ENCODE measurements around the gene UQCRH. TPM values are rescaled to one million over a fixed set of nuclear protein-coding genes. Genes with fewer than 3 reads are reported as not detected.

UQCRH gene
- polyA plus RNA-seq, 3 donors from 2014 or later: 222 to 278 (median 252) TPM

DNA sequence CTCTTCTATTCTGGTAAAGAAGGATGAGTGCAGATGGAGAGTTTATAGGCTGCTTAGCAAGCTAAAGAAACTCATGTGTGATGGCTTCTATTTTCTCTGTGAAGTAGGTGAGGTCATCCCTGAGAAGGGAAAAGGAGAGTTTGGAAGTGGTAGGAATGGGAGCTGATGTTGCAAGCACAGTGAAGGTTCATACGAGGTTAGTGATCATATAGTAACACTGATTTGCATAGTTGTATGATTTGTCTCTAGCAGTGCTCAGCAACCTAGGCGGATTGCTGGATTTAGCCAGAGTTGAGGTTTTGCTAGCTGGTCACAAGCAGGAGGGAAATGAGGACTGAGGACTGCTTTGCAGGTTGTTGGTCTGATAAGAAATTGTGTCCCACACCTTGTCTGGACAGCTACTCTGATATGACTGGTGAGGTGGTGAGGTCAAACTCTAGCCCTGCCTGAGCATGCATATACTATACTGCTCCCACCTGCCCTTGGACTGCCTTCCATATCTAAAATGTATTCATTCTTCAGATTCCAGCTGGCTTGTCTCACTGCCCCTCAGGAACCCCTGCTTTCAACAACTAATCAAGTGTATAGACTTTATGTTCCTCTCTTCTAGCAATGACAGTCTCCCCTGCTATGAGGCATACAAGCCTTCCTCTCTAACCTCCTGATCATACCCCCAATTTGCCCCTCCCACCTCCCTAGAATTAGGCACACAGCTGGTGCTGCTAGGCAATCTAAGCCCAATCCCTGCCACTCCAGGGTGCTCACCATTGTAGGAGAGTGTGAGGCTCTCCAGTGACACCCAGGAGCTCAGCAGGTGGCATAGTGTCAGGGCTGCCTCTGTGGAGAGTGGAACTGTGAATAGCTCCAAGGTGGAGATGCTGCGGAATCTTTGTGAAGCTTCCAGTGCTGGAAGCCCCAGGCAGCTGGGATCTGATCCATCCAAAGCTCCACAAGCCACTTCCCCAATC is 18.6 kb upstream of the UQCRH start:
- Mint-ChIP-seq H3K4me1 (peaks cover 4 to 6% of the 10 kb centered on the region in 2 donors), H3K9me3 (peaks cover 0 to 1% (median 0%) of the 10 kb centered on the region in 6 donors), H3K4me3 (no peak overlapping the region), H3K27me3 (ENCODE audit: low read depth in 3 of 3) (peaks cover 0 to 2% (median 0%) of the 10 kb centered on the region in 3 donors), H3K36me3 (peaks cover 9 to 36% (median 26%) of the 10 kb centered on the region in 3 donors), H3K27ac (peak overlapping the region in 2 of 6 donors; percentile 20 to 63)
- DNase-seq: no peak

DNA sequence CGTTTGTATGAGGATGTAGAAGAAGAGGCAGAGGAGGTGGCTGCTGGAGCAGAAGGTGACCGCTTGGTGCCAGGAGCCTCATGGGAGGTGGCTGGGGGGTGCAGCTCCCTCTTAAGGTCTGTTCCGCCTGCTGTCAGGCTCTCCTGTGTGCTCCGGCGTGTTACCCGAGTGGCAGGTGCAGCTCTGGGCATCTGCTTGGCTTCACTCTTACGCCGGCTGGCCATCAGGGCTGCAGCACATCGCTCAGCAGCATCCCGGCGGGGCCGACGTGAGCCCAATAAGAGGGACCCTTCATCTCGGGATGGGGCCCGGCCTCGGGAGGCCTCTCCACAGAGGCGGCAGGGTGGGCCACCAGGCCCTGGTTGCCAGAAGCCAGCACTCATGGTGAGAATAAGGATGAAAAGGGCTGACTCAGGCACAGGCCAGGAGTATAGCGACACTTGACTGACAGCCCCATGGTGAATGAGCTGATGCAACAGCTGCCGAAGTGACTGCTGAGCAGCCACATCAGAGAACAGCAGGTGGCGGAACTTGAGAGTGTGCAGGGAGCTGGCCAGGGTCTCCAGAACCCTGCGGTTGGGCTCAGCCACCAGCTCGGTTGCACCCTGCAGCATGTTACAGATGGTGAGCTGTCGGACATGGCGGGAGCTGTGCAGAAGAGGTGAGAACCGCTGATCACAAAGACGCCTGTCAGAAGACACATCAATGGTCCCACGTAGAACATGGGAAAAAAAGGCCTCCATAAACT is 17.6 kb upstream of the UQCRH start:
- Mint-ChIP-seq H3K4me1 (peaks cover 4 to 6% of the 10 kb centered on the region in 2 donors), H3K4me3 (no peak overlapping the region), H3K27me3 (ENCODE audit: low read depth in 3 of 3) (peaks cover 0 to 2% (median 0%) of the 10 kb centered on the region in 3 donors), H3K36me3 (peaks cover 9 to 33% (median 22%) of the 10 kb centered on the region in 3 donors), H3K27ac (no peak overlapping the region), H3K9me3 (peaks cover 0 to 1% (median 0%) of the 10 kb centered on the region in 6 donors)
- no peak for DNase-seq

DNA sequence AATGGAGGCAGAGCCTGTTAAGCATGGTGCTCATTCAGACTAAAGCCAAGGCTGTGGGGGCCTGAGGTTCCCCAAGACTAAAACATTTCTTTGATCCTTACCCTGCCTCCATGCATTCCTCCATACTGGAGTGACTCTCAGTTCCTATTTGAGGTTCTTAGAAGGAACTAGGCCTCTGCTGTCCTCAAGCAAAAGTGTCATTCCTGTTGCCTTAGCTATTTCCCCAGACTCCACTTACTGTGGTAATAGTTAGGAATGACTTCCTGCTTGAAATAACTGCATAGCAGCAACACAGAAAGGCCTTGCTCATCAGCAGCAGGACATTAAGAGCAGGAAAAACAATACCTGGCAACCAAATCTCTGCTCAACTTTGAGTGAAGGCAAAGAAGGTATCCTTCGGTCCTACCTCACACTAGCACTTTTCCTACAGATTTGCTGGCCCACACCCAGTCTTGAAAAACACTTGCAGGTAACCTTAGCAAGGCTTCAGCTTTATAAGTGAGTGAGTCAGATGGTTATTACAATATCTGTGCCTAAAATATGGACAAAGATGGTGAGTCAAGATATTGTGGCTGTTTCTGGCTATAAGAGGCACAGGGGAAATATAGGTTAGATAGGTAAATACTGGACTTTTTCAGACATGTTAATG is 14.9 kb upstream of the UQCRH start:
- peaks cover 0 to 2% (median 0%) of the 10 kb centered on the region in 3 donors for H3K27me3 Mint-ChIP-seq (ENCODE audit: low read depth in 3 of 3)
- peaks cover 9 to 39% (median 15%) of the 10 kb centered on the region in 3 donors for H3K36me3 Mint-ChIP-seq
- peaks cover 4 to 6% of the 10 kb centered on the region in 2 donors for H3K4me1 Mint-ChIP-seq
- DNase-seq: no peak
- H3K27ac Mint-ChIP-seq: no peak overlapping the region
- no peak overlapping the region for H3K4me3 Mint-ChIP-seq
- peaks cover 0 to 1% (median 0%) of the 10 kb centered on the region in 6 donors for H3K9me3 Mint-ChIP-seq

DNA sequence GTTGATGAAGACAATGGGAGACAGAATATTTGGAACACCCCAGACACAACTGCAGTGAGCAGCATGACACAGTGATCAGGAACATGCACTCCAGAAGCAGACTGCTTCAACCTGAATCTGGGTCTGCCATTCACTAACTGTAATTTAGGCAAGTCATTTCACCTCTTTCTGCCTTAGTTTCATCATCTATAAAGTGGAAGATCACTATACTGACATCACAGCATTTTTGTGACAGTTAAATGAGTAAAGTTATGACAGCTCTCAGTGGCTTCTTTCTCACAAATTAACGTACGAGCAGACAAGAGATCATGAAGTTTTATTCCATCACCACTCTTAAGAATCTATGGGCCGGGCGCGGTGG is 14.4 kb upstream of the UQCRH start:
- DNase-seq: no peak

DNA sequence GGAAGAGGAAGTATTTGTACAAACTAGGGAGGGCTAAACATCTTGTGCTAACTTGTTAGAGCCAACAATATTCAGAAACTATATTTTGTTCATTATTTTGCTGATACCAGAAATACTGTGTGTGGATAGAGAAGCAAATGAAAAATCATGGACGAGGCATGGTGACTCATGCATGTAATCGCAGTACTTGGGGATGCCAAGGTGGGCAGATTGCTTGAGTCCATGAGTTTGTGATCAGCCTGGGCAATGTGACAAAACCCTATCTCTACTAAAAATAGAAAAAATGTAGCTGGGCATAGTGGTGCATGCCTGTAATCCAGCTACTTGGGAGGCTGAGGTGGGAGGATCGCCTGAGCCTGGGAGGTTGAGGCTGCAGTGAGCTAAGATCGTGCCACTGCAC is 13.5 kb upstream of the UQCRH start:
- Mint-ChIP-seq H3K27ac (peak overlapping the region in 1 of 6 donors; percentile 8), H3K4me1 (peaks cover 4 to 6% of the 10 kb centered on the region in 2 donors), H3K9me3 (peaks cover 0 to 1% (median 0%) of the 10 kb centered on the region in 6 donors), H3K27me3 (ENCODE audit: low read depth in 3 of 3) (peaks cover 0 to 2% (median 0%) of the 10 kb centered on the region in 3 donors), H3K36me3 (peaks cover 6 to 28% (median 11%) of the 10 kb centered on the region in 3 donors), H3K4me3 (no peak overlapping the region)
- no peak for DNase-seq

More for the DNA sequence above, 14.4 kb upstream of the UQCRH start:
- Mint-ChIP-seq H3K27me3 (ENCODE audit: low read depth in 3 of 3) (peaks cover 0 to 2% (median 0%) of the 10 kb centered on the region in 3 donors), H3K9me3 (peaks cover 0 to 1% (median 0%) of the 10 kb centered on the region in 6 donors), H3K27ac (no peak overlapping the region), H3K36me3 (peaks cover 9 to 36% (median 15%) of the 10 kb centered on the region in 3 donors), H3K4me3 (no peak overlapping the region), H3K4me1 (peaks cover 4 to 6% of the 10 kb centered on the region in 2 donors)

DNA sequence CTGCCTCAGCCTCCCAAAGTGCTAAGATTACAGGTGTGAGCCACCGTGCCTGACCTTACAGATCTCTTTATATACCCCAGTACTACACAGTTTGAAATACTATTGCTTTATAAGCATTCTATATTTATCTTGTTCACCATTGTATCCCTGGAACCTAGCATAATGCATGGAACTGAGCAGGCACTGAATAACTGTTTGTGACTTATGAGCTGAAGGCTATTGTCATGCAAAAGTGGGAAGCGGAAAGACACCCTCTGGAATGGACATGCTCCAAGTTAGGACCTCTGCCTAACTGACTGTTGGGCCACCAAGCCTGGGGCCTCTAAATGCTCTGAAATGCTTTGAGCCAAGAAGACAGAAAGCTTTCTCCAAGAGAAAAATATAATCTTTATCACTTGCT is 8.2 kb upstream of the UQCRH start:
- no peak overlapping the region for H3K27ac Mint-ChIP-seq
- peaks cover under 1 to 8% of the 10 kb centered on the region in 2 donors for H3K4me1 Mint-ChIP-seq
- peaks cover 4 to 28% (median 15%) of the 10 kb centered on the region in 3 donors for H3K36me3 Mint-ChIP-seq
- no peak for DNase-seq
- no peak overlapping the region for H3K4me3 Mint-ChIP-seq
- no peaks in the 10 kb centered on the region for H3K27me3 Mint-ChIP-seq (ENCODE audit: low read depth in 3 of 3)
- no peaks in the 10 kb centered on the region for H3K9me3 Mint-ChIP-seq

DNA sequence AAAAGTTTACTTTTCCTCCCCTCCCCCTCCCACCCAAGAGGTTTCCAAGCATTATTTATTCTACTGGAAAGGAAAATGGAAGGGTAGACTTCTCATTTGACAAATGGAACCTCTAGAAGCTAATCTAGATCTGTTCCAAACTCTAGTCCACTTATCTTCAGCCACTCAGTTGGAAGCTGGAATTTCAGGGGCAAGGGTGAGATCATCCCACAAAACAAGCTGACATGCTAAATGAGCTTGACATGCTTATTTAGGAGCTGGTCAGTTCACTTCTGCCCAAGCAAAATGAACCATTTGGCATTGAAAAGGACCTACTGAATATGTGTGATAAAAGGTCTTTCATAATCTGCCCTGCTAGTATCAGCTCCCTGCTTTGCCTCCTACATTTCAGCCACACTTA is 5.1 kb upstream of the UQCRH start:
- H3K36me3 Mint-ChIP-seq: peaks cover 4 to 18% (median 15%) of the 10 kb centered on the region in 3 donors
- no peak overlapping the region for H3K4me3 Mint-ChIP-seq
- DNase-seq: no peak
- H3K27ac Mint-ChIP-seq: no peak overlapping the region
- H3K9me3 Mint-ChIP-seq: no peaks in the 10 kb centered on the region
- H3K27me3 Mint-ChIP-seq (ENCODE audit: low read depth in 3 of 3): peaks cover 0 to 4% (median 3%) of the 10 kb centered on the region in 3 donors
- H3K4me1 Mint-ChIP-seq: peaks cover 18 to 24% of the 10 kb centered on the region in 2 donors

DNA sequence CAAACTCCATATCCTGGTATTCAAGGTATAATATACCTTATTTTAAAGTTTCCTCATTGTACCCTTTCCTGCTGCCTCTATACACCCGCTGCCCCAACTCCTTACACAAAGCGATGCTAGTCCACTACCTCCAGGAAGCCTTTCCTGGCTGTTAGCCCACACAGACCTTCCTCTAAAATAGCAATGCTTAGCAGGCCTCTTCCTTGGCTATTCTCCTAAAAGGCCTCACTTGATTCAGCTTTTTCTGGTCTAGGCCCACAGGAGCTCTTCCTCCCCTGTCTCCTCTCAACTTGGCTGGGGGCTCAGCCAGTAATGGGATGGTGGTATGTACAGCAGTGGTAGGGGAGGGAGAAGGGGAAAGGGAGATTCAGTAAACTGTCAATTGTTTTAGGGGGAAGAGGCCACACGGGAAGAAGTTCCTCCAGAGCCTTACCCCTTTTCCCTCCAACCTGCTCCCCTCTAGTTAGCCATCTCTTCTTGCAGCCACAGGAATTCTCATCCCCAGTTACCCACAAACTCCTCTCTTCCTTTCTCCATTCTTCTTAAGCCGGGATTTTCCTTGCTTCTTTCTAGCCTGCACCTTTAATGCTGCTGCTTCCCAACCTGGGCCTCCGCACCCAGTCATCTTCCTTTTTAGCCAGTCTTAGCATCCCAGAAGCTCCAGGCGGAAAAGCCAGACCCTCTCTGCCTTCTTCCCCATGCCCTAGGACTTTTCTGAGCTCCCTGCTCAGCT is 2.7 kb upstream of the UQCRH start:
- DNase-seq: no peak

DNA sequence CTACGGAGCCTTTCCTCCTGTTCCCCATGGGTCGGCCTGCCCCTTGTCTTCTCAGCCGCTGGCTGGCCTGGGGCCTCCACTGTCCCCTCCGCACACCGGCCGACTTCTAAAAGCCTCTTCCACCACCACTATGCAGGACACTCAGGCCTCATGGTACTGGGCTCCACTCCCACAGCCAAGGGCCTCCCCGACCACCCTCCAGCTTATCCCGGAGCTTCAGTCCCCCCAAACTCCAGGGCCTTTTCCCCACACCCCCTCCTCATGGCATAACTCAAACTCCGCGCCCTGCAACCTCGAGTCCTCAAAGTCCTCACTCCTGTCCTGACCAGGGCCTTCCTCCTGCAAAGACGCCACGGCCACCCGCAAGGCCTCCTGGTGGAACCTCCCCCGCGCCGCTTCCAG is 2.1 kb upstream of the UQCRH start:
- Mint-ChIP-seq H3K27ac (peak overlapping the region; percentile 82 to 99 (median 98)), H3K36me3 (peaks cover 4 to 10% (median 10%) of the 10 kb centered on the region in 3 donors), H3K4me1 (peaks cover 34 to 48% of the 10 kb centered on the region in 2 donors), H3K4me3 (peak overlapping the region; percentile 96 to 98 (median 97)), H3K9me3 (no peaks in the 10 kb centered on the region), H3K27me3 (ENCODE audit: low read depth in 3 of 3) (peaks cover 0 to 6% (median 3%) of the 10 kb centered on the region in 3 donors)
- no peak for DNase-seq

More for the DNA sequence above, 2.7 kb upstream of the UQCRH start:
- Mint-ChIP-seq H3K36me3 (peaks cover 4 to 14% (median 13%) of the 10 kb centered on the region in 3 donors), H3K9me3 (no peaks in the 10 kb centered on the region), H3K4me3 (peak overlapping the region; percentile 96 to 98 (median 97)), H3K27ac (peak overlapping the region; percentile 82 to 99 (median 98)), H3K4me1 (peaks cover 32 to 42% of the 10 kb centered on the region in 2 donors), H3K27me3 (ENCODE audit: low read depth in 3 of 3) (peaks cover 0 to 6% (median 3%) of the 10 kb centered on the region in 3 donors)

DNA sequence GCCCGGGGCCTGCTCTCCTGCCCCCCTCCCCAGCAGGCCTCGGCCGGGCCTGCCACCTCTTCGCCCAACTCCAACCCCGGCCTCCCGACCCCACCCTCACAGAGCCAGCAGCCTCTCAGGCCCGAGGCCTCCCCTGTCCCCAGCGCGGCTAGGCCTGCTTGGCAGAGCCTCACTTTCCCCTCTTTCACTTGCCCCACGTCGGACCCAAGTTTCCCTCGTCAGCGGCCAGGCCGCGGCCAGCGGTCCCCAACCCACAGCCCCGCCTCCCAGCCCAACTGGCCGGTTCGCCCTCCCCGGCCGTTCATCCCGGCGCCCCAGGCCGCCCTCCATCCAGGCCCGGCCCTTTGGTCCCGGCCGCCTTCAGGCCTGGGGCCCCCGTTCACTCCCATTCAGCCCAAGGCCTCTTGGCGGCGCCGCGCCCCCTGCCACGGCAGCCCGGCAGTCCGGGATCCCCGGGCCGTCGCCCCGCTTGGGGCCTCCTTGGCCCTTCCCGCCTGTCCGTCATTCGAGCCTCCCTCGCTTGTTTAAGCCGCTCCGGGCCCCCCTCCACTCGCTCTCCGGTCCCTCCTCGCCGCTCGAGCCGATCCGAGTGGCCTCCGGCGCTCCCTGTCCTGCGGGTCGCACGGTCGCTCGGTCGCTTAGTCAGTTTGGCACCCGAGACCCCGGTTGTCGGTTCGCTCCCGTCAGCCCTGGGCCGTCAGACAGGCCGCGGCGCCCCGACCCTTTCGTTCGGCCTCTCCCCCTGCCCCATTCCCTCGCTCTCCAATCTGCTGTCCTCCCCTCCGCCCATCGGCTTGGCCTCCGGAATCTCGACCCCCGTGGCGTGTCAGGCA is 1.5 kb upstream of the UQCRH start:
- peak overlapping the region; percentile 96 to 98 (median 97) for H3K4me3 Mint-ChIP-seq
- H3K27ac Mint-ChIP-seq: peak overlapping the region; percentile 95 to 99 (median 98)

DNA sequence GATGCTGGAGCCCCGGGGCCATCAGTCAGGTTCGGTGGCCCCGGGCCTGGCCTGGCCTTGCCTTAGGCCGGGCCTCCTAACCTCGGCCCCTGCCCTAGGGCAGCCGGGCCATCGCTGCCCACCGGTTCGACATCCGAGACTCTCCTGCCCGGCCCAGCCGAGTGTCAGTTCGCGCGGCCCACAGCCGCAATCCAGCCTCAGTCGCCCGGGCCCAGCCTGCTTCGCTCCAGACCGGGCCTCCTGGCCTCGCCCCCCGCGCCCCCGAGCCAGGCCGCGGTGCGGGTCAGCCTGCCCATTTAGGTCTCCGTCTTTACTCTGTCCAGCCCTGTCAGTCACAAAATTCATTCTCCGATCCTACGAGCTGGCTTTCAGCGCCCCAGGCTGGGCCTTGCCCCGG is 859 bp upstream of the UQCRH start:
- no peaks in the 10 kb centered on the region for H3K36me3 Mint-ChIP-seq
- peak overlapping the region; percentile 96 to 98 (median 97) for H3K4me3 Mint-ChIP-seq
- H3K27ac Mint-ChIP-seq: peak overlapping the region; percentile 95 to 99 (median 98)
- H3K9me3 Mint-ChIP-seq: no peaks in the 10 kb centered on the region
- no peak for DNase-seq
- peaks cover 0 to 6% (median 3%) of the 10 kb centered on the region in 3 donors for H3K27me3 Mint-ChIP-seq (ENCODE audit: low read depth in 3 of 3)
- peaks cover 40 to 55% of the 10 kb centered on the region in 2 donors for H3K4me1 Mint-ChIP-seq

More for the DNA sequence above, 1.5 kb upstream of the UQCRH start:
- Mint-ChIP-seq H3K9me3 (no peaks in the 10 kb centered on the region), H3K36me3 (peaks cover under 1 to 4% (median 3%) of the 10 kb centered on the region in 3 donors), H3K4me1 (peaks cover 34 to 49% of the 10 kb centered on the region in 2 donors), H3K27me3 (ENCODE audit: low read depth in 3 of 3) (peaks cover 0 to 6% (median 3%) of the 10 kb centered on the region in 3 donors)
- peak; percentile 47 to 57 (median 57) for DNase-seq

DNA sequence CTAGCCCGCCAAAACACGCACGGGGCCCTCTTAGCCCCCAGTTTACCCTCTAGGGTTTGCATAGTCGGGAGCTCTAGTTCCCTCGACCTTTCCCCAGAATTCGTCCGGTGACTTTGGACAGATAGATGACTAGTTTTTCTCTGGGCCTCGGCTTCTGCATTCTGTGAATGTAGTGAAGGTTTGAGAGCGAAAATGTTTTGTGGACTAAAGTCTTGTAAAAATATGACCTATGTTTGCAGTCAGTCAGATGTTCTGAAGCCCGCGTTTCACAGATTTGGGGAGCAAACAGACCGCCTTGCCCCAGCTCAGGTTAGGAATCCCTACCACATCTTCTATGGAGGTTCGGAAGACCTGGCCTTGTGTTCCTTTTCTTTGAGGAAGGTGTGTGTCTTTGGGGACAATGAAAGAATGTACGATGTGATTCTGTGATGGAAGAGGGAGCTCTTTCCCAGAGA is 401 bp downstream of the UQCRH start:
- H3K36me3 Mint-ChIP-seq: peaks cover 0 to 2% (median 0%) of the 10 kb centered on the region in 3 donors
- H3K27me3 Mint-ChIP-seq (ENCODE audit: low read depth in 3 of 3): peaks cover 0 to 6% (median 3%) of the 10 kb centered on the region in 3 donors
- H3K27ac Mint-ChIP-seq: peak overlapping the region; percentile 95 to 99 (median 98)
- no peak for DNase-seq
- H3K4me1 Mint-ChIP-seq: peaks cover 44 to 63% of the 10 kb centered on the region in 2 donors
- H3K4me3 Mint-ChIP-seq: peak overlapping the region; percentile 96 to 98 (median 97)
- H3K9me3 Mint-ChIP-seq: no peaks in the 10 kb centered on the region
